Lower leg skin (tissue), 3 donors: Measurements from ENCODE around the gene SLC39A6.
"Not testable (repeated sequence)": the region's sequence is repeated elsewhere in the genome, so short reads cannot be mapped to it uniquely, and the experiment has no call there.

Source experiments
- POLR2A ChIP-seq, 2 donors: fragments of 450-650 bp; IDR thresholded peaks; one replicate each; pipeline ENCODE4 v1.6.1; 2016 to 2017; ENCODE audit warnings: antibody characterized with exemption in 2 of 2, mild to moderate bottlenecking in 1 of 2, moderate library complexity in 1 of 2
- TF ChIP-seq, protein P1 (sequence below), 3 donors: fragments of 450-650 bp; IDR thresholded peaks; one replicate each; pipeline ENCODE4 v1.5.1; 2016; ENCODE audit warnings: antibody characterized with exemption in 3 of 3, mild to moderate bottlenecking in 3 of 3, moderate library complexity in 2 of 3

DNA sequence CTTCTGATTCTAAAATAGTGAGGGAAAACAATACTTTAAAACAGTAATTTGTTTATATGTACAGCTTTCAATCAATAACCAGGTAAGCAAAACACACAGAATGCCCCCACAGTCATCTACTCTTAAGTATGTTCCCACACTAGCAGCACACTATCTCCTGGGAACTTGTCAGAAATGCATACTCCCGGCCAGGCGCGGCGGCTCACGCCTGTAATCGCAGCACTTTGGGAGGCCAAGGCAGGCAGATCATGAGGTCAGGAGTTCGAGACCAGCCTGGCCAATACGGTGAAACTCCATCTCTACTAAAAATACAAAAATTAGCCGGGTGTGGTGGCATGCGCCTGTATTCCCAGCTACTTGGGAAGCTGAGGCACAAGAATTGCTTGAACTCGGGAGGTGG lies 12.4 kb downstream of the SLC39A6 start:
- TF ChIP-seq, protein P1, sequence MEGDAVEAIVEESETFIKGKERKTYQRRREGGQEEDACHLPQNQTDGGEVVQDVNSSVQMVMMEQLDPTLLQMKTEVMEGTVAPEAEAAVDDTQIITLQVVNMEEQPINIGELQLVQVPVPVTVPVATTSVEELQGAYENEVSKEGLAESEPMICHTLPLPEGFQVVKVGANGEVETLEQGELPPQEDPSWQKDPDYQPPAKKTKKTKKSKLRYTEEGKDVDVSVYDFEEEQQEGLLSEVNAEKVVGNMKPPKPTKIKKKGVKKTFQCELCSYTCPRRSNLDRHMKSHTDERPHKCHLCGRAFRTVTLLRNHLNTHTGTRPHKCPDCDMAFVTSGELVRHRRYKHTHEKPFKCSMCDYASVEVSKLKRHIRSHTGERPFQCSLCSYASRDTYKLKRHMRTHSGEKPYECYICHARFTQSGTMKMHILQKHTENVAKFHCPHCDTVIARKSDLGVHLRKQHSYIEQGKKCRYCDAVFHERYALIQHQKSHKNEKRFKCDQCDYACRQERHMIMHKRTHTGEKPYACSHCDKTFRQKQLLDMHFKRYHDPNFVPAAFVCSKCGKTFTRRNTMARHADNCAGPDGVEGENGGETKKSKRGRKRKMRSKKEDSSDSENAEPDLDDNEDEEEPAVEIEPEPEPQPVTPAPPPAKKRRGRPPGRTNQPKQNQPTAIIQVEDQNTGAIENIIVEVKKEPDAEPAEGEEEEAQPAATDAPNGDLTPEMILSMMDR (IDR thresholded peaks at IDR 0.05): not testable (repeated sequence)
- not testable (repeated sequence) for TF ChIP-seq POLR2A (IDR thresholded peaks at IDR 0.05)
